Large intestine (tissue), 3 donors: ENCODE results near the gene ROGDI. TPM values are rescaled to one million over a fixed set of nuclear protein-coding genes. Genes with fewer than 3 reads are reported as not detected.

Experiments
- DNase-seq, 2 donors: peaks; one replicate each; pipeline versions ENCODE4 v3.0.0 to v3.0.0-alpha.2; 2013
- H3K27ac ChIP-seq: one replicate; pipeline ENCODE4 v1.5.1; 2013; ENCODE audit warnings: low read length
- H3K27me3 ChIP-seq: 2 replicates; pipeline ENCODE4 v1.6.1; 2013; ENCODE audit warnings: low read length; ENCODE audit not compliant: control insufficient read depth, insufficient read depth
- H3K36me3 ChIP-seq: 2 replicates; pipeline ENCODE4 v1.6.1; 2013; ENCODE audit warnings: low read length; ENCODE audit not compliant: control insufficient read depth, insufficient read depth
- H3K4me1 ChIP-seq: one replicate; pipeline ENCODE4 v1.6.1; 2013; ENCODE audit warnings: low read length; ENCODE audit not compliant: control insufficient read depth, insufficient read depth
- H3K4me3 ChIP-seq: one replicate; pipeline ENCODE4 v1.5.1; 2013; ENCODE audit warnings: low read length
- H3K9me3 ChIP-seq: one replicate; pipeline ENCODE4 v1.6.1; 2013; ENCODE audit warnings: mild to moderate bottlenecking, low read depth, low read length, moderate library complexity; ENCODE audit not compliant: control insufficient read depth
- WGBS: methylation state at CpG from one replicate; pipeline ENCODE4 v1.1.5; 2013; ENCODE audit warnings: low lambda C conversion rate; ENCODE audit not compliant: insufficient coverage; 5-methylcytosine and 5-hydroxymethylcytosine counted together
- polyA plus RNA-seq: library from polyadenylated mRNA; unstranded; fragments of 120-200 nt; gene quantifications from one replicate; pipeline ENCODE4 v1.2.1, GENCODE V29; 2013

The ROGDI gene
- polyA plus RNA-seq, 1 donor = 28.9 TPM

- Histone ChIP-seq H3K4me3 (peak overlapping the region; percentile 51), H3K27ac (peak overlapping the region; percentile 77), H3K27me3 (no peaks in the 10 kb centered on the region), H3K9me3 (no peaks in the 10 kb centered on the region), H3K36me3 (peaks cover 49% of the 10 kb centered on the region), H3K4me1 (peaks cover 26% of the 10 kb centered on the region)
- no peak for DNase-seq
- WGBS = no CpG with 5 or more reads among the region's 29 CpGs
These were observed 1.1 kb downstream of the ROGDI start for GRCh38 chr16:4801051-4801961.

GRCh38 chr16:4800290-4801041 is 2.0 kb downstream of the ROGDI start:
- H3K27me3 ChIP-seq = no peaks in the 10 kb centered on the region
- peak overlapping the region; percentile 65 for H3K27ac ChIP-seq
- H3K4me3 ChIP-seq = no peak overlapping the region
- H3K9me3 ChIP-seq = no peaks in the 10 kb centered on the region
- no CpG with 5 or more reads among the region's 17 CpGs for WGBS
- peaks cover 43% of the 10 kb centered on the region for H3K36me3 ChIP-seq
- DNase-seq = peak; percentile 76 to 77
- peaks cover 33% of the 10 kb centered on the region for H3K4me1 ChIP-seq

GRCh38 chr16:4799171-4799855 is 3.1 kb downstream of the ROGDI start:
- Histone ChIP-seq H3K4me1 (peaks cover 35% of the 10 kb centered on the region), H3K36me3 (peaks cover 31% of the 10 kb centered on the region), H3K9me3 (no peaks in the 10 kb centered on the region), H3K4me3 (no peak overlapping the region), H3K27me3 (no peaks in the 10 kb centered on the region), H3K27ac (no peak overlapping the region)
- no CpG with 5 or more reads among the region's 19 CpGs for WGBS
- no peak for DNase-seq

- DNase-seq = no peak
- Histone ChIP-seq H3K27me3 (no peaks in the 10 kb centered on the region), H3K27ac (no peak overlapping the region), H3K4me3 (no peak overlapping the region), H3K4me1 (peaks cover 35% of the 10 kb centered on the region), H3K36me3 (peaks cover 26% of the 10 kb centered on the region), H3K9me3 (no peaks in the 10 kb centered on the region)
- whole genome bisulfite sequencing = no CpG with 5 or more reads among the region's 16 CpGs
These were observed 4.0 kb downstream of the ROGDI start for GRCh38 chr16:4798456-4798855.

- Histone ChIP-seq H3K36me3 (peaks cover 26% of the 10 kb centered on the region), H3K4me1 (peaks cover 35% of the 10 kb centered on the region), H3K9me3 (no peaks in the 10 kb centered on the region), H3K4me3 (no peak overlapping the region), H3K27ac (no peak overlapping the region), H3K27me3 (no peaks in the 10 kb centered on the region)
- WGBS = no CpG with 5 or more reads among the region's 22 CpGs
- no peak for DNase-seq
These were observed 4.6 kb downstream of the ROGDI start for GRCh38 chr16:4797805-4798252.

- Histone ChIP-seq H3K4me1 (peaks cover 35% of the 10 kb centered on the region), H3K9me3 (no peaks in the 10 kb centered on the region), H3K36me3 (peaks cover 26% of the 10 kb centered on the region), H3K4me3 (no peak overlapping the region), H3K27me3 (no peaks in the 10 kb centered on the region), H3K27ac (peak overlapping the region; percentile 27)
- WGBS = no CpG with 5 or more reads among the region's 21 CpGs
- DNase-seq = peak; percentile 54 to 70
These were observed 5.2 kb downstream of the ROGDI start for GRCh38 chr16:4796982-4797804.

GRCh38 chr16:4795828-4796572 is 6.4 kb downstream of the ROGDI start:
- H3K4me1 ChIP-seq = peaks cover 28% of the 10 kb centered on the region
- H3K9me3 ChIP-seq = no peaks in the 10 kb centered on the region
- peaks cover 26% of the 10 kb centered on the region for H3K36me3 ChIP-seq
- H3K4me3 ChIP-seq = peak overlapping the region; percentile 66
- WGBS = no CpG with 5 or more reads among the region's 30 CpGs
- H3K27ac ChIP-seq = peak overlapping the region; percentile 63
- no peak for DNase-seq
- H3K27me3 ChIP-seq = no peaks in the 10 kb centered on the region

- WGBS = no CpG with 5 or more reads among the region's 14 CpGs
- Histone ChIP-seq H3K4me1 (peaks cover 21% of the 10 kb centered on the region), H3K9me3 (no peaks in the 10 kb centered on the region), H3K36me3 (peaks cover 26% of the 10 kb centered on the region), H3K4me3 (peak within 1 kb of the TSS; percentile 66), H3K27me3 (no peaks in the 10 kb centered on the region), H3K27ac (peak within 1 kb of the TSS; percentile 63)
- peak; percentile 58 to 75 for DNase-seq
These were observed 7.1 kb downstream of the ROGDI start, which contains the start of gene SMIM22 for GRCh38 chr16:4795181-4795827. SMIM22 (plus strand) TSS chr16:4795369; CDS start chr16:4795735, 366 bp downstream.
